HG03095 (cell line): ENCODE data around the gene DUSP16.
A peak's percentile ranks its signal among the peaks of the same experiment; 100 is the strongest.
"Not testable (repeated sequence)": the region's sequence is repeated elsewhere in the genome, so short reads cannot be mapped to it uniquely, and the experiment has no call there.

Experiments used
- ATAC-seq: cut with Tn5 transposase; IDR thresholded peaks from one replicate; pipeline ENCODE4 v1.9.1; 2021; ENCODE audit warnings: moderate library complexity; ENCODE audit not compliant: unreplicated experiment

DUSP16 gene, protein sequence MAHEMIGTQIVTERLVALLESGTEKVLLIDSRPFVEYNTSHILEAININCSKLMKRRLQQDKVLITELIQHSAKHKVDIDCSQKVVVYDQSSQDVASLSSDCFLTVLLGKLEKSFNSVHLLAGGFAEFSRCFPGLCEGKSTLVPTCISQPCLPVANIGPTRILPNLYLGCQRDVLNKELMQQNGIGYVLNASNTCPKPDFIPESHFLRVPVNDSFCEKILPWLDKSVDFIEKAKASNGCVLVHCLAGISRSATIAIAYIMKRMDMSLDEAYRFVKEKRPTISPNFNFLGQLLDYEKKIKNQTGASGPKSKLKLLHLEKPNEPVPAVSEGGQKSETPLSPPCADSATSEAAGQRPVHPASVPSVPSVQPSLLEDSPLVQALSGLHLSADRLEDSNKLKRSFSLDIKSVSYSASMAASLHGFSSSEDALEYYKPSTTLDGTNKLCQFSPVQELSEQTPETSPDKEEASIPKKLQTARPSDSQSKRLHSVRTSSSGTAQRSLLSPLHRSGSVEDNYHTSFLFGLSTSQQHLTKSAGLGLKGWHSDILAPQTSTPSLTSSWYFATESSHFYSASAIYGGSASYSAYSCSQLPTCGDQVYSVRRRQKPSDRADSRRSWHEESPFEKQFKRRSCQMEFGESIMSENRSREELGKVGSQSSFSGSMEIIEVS

DNA sequence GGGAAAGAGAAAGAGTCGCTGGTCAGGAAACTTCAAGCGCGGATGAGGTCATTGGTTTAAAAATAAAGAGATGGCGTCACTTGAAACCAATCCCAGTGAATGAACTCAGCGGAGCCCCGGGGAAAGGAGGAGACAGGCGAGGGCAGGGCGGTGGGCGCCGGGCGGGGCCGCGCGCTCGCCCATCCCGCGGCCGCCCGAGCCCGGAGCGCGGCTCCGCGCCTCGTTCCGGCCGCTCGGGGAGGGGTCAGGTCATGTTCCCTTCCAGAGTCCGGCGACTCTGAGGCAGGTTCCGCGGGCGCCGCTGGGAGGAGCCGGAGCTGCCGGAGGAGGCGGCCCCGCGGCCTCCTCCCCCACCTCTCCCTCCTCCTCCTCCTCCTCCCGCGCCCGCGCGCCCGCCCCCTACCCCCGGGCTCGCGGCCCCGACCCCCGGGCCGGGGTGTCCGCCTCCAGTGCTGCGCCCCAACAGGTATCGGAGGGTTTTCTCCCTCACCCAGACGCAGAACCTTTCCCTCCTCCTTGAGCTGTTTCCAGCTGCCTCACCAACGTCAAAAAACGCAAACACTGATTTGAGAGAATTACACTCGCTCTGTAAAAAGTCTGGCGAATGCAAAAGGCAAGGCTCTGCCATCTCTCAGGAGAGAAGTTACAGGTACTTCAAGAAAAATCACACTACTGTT is at the start of gene DUSP16:
TSS of gene DUSP16 (minus strand) at position 279 of the 677 bp plus-strand sequence. CDS start 41,765 bp downstream, outside the sequence.
- ATAC-seq = peak; percentile 66

DNA sequence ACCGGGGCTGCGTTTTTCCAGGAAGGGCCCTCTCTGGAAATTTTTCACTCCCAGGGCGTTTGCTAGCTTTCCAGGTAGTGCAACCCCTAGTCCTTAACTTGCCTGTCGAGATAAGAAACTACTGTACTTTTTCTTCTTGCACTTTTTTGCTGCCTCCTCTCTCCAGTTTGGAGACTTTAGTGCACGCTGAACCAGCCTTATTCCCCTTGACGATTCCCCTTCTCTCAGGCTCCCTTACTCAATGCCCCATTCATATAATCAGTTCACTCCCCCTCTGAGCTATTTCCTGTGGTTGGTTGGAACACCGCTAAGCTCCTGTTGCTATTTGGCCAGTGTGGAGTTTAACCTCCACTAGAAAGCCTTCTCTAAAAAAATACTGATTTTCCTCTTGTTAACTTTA is 49.7 kb upstream of the DUSP16 start:
- no peak for ATAC-seq

DNA sequence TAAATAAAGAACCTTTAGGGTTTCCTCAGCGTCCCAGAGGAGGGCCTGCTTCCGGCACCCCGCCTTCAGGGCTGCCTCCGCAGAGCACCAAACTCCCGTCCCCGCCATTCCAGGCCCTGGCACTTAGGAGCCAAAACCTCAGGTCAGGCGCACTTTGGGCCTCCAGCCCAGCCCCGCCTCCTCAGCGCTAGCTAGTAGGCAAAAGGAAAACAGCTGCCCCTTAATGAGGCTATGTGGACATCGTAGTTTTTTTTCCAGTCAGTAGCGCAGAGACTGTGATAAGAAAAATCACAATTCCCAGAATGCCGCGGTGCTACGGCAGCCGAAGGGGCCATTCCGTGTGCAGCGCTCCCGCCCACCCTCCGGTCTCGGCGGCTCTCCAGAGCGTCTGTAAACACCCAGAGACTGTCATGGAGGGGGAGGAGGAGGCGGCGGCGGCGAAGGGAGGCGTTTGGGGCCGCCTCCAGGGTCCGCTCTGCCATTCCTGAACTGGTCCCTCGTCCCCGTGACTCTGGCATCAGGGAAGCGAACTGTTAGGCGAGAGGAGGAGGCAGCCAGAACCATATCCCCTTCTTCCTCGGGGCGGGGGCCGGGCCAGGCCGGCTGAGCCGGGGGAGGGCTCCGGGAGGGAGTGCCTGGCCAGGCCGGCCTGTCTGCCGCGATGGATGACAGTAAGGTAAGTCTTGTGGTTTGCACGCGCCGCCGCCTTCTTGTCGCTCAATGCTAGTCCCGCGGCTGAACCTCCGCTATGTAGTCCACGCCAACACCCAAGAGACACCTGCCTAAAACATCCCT is 49.0 kb upstream of the DUSP16 start, which contains the start of gene CREBL2:
TSS of gene CREBL2 (plus strand) at position 365 of the 795 bp plus-strand sequence. CDS start at position 662, 297 bp downstream.
- ATAC-seq = peak; percentile 60

DNA sequence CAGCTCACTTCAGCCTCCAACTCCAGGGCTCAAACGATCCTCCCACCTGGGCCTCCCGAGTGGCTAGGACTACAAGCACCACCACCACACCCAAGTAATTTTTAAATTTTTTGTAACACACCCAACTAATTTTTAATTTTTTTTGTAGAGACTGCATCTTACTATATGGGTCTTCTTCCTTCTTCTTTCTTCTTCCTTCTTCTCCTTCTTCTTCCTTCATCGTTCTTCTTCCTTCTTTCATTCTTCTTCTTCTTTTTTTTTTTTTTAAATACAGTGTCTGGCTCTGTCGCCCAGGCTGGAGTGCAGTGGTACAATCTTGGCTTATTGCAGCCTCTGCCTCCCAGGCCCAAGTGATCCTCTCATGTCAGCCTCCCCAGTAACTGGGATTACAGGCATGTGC is 48.0 kb upstream of the DUSP16 start:
- no peak for ATAC-seq

DNA sequence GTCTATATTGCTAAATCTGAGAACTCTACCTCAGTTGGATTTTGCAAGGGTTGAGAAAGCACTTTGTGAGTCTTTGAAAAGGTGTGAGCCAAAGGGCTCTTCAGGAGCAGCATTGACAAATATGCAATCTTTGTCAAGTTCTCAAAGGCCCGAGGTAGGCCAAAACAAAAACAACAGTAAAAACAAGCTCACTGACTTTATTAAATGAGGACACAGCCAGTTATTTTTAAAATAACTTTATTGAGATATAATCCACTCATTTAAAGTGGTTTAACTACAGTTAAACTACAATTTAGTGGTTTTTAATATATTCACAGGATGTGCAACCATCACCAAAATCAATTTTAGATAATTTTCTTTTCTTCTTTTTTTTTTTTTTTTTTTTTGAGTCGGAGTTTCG is 47.0 kb upstream of the DUSP16 start:
- no peak for ATAC-seq

DNA sequence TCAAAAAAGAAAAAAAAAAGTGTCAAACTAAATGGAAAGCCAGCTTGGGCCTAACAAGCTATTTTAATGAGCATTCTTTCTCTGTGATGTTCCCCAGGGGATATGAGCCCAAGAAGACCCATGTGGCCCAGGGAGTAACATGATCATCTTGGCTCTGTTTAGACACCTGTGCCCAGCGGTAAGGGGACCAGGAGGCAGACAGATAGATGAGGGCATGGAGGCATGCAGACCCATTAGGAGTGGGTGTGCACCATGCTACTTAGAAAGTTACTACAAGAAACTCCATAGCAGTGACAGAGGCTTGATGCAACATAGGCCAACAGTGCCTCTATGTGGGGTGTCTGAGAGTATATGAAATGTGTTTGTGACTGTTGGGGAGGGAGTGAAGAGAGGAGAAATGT is 45.9 kb upstream of the DUSP16 start:
- no peak for ATAC-seq

DNA sequence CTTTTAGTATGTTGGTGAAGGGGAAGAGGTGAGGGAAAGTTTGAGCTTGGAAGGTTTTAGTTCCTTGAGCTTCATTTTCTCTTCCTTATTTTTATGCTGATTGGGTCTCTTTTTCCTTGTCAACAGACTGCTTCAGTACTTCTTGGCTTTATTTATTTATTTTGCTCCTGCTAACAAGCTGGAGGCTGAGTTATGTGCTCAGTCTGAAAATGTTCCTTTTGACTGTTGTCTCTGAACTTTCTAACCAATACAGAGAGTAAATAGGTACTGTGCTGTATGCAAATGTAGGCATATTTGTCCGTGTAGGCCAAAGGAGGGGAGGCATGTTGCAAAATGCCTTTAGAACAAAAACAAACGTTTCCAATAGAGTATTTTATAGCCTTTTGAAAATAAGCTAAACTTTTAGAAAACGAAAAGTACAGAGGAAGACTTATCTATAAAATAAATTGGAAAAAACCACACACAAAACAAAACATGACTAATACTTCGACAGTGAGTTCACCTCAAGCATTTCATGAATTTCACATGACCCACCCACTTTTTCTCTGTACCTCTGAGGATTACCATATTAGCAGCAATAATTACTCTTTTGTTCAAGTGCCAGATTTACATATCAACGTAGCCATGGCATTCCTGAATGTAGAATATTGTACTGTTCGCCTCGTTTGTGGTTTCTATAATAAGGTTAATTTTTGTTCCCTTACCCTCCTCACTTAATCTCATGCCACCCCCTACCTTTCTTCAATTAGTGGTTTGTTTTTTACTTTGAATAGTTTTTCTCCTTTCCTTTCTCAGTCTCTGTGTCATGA is 44.3 kb upstream of the DUSP16 start:
- ATAC-seq = peak; percentile 38

DNA sequence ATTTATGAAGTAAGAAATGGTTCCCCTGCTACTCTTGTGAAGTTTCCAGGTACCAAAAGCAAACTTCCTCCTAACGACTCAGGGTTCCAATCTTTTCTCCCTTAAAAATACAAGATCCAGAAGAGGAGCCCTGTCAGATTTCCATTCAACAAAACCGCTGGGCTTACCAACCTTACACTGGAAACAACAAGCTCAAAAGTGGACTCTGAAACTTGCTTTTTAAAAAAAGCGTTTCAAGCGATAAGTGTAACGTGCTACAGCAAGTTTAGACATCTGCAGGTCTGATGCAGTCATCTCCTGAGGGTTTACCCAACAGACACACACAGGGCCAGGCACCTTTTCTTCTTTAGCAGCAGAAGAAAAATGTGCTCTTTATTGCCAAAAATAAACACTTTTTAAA is 42.1 kb upstream of the DUSP16 start:
- ATAC-seq = no peak

DNA sequence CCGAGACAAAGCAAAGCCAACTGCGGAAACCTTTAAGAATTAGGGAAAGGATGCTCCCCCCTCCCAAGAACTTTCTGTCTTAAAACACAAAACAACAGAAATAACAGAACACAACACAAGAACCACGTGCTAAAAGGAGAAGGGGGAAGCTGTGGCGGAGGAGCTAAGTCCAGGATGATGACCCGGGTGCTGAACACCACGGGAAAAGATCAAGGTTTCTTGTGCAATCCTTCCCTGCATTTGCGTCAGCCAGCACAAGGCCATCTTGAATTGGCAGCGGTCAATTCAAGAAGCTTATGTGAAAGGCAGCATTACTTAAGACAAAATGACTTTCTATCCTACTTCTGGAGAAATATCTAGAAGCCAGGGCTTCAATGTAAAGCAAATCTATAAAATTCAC is 38.0 kb upstream of the DUSP16 start:
- ATAC-seq = no peak

DNA sequence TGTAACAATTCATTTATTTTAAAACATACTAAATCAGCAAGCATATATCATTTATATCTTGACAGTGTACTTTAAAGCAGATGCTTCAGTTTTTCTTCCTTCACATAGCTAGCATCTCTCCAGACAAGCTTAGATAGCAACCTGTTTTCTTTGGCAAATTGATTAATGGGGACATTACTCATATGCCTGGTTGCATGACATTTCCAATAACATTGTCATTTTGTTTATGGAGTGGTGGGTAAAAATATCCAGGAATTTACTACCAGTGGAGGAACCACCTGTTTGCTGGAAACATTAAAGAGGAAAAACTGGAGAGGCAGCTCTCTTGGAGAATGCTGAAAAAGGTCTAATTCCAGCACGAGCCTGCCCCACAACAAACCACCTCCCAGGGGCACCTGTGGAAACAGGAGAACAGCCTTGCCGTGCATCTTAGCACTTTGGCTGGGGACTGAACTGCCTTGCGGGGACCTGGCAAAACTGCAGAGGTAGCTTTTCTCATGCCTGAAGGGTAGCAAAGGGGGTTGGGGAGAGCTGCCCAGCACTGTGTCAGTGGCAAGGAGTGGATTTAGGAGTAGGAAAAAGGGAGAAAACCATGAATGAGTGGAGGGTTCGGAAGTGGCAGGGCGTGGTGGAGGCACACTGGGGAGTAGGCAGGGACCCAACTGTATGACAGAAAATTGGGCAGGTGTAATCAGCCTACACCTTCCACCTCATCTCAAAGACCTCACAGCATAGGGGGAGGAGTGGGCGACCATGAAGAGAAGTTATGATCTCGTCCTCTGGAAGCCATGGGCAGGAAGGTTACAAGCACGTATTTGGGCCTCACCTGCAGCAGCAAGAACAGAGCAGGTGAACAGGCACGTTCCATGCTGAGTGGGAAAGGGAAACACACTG is 37.3 kb upstream of the DUSP16 start:
- no peak for ATAC-seq

DNA sequence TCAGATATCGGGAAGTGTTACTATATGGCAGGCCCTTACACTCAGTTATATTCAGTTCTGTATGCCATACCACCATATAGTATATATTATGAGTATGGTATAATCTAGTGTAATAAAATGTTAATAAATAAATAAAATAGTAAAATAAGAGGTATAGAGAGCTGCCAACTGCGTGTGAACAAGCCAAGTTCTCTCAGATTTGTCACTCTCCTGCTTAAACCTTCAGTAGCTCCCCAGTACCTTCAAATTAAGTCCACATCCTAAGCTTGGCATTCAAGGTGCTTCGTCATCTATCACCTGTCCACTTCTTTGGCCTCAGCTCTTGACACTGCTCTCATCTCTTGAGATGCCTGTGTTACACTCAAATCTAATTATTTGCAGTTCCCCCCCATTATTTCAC is 36.2 kb upstream of the DUSP16 start:
- no peak for ATAC-seq

DNA sequence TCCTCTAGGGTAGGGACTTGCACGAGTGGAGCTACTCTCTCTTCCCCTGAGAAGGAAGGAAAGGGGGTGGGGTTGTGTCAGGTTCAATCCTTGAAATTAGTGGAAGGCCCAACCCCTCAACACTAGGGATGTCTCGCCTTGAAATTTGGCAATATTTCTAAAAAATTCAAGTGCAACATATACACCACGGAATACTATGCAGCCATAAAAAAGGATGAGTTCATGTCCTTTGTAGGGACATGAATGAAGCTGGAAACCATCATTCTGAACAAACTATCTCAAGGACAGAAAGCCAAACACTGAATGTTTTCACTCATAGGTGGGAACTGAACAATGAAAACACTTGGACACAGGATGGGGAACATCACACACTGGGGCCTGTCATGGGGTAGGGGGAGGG is 33.9 kb upstream of the DUSP16 start:
- not testable (repeated sequence) for ATAC-seq

DNA sequence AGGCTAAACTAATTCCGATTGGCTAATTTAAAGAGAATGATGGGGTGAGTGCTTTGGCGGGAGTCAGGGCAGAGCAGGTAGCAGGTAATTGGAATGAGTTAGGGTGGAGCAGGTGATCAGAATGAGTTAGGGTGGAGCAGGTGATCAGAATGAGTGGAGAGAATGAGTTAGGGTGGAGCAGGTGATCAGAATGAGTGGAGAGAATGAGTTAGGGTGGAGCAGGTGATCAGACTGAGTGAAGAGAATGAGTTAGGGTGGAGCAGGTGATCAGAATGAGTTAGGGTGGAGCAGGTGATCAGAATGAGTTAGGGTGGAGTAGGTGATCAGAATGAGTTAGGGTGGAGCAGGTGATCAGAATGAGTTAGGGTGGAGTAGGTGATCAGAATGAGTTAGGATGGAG is 33.3 kb upstream of the DUSP16 start:
- ATAC-seq = not testable (repeated sequence)

DNA sequence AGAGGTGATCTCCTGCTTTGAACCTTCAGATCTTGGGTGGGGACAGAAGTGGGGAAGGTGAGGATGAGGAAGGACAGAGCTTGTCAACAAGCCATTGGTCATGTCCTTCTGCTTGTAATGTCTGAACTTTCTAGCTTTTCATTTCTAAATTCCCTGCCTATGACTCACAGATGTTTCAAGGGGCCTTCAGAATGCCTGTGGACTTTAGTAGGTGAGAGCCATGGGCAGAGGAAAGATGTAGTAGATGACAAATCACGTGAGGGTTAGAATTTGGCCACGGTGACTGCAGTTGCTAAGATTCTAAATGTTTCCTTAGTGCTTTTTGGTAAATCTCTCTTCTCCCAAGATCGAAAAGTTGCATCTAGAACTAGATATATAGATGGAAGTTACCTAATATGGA is 30.3 kb upstream of the DUSP16 start:
- ATAC-seq = no peak

DNA sequence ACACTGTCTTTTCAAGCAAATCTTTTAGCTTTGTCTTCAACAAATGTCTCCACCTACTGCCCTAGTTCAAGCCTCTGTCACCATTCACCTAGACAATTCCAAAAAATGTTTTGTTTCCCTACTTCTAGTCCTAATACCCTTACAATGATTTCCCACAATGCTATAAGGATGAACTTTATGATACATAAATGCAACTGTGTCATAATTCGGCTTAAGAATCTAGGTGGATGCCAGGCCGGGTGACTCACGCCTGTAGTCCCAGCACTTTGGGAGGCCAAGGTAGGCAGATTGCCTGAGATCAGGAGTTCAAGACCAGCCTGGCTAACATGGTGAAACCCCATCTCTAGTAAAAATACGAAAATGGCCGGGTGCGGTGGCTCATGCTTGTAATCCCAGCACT is 28.3 kb upstream of the DUSP16 start:
- no peak for ATAC-seq

DNA sequence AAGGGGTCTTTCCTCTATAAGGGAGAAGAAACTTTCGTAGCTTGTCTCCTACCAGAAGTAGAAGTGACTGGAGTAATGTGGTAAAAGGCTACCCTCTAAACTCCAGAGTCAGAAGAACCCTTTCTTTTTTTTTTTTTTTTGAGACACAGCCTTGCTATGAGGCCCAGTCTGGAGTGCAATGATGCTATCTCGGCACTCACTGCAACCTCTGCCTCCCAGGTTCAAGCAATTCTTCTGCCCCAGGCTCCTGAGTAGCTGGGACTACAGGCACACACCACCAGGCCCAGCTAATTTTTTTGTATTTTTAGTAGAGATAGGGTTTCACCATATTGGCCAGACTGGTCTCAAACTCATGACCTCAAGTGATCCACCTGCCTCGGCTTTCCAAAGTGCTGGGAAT is 25.8 kb upstream of the DUSP16 start:
- ATAC-seq = not testable (repeated sequence)

DNA sequence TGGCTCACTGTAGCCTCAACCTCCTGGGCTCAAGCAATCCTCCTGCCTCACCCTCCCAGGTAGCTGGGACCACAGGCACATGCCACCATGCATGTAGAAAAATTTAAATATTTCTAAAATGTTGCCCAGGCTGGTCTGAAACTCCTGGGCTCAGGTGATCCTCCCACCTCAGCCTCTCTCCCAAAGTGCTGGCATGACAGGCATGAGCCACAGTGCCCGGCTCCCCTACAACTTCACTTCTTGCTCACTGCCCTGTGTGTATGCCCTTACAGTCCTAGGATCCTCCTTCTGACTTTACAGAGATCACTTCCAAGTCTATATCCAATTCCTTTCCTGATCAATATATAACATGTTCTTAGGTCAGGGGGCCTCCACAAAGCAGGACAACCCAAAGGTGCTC is 25.2 kb upstream of the DUSP16 start:
- no peak for ATAC-seq

DNA sequence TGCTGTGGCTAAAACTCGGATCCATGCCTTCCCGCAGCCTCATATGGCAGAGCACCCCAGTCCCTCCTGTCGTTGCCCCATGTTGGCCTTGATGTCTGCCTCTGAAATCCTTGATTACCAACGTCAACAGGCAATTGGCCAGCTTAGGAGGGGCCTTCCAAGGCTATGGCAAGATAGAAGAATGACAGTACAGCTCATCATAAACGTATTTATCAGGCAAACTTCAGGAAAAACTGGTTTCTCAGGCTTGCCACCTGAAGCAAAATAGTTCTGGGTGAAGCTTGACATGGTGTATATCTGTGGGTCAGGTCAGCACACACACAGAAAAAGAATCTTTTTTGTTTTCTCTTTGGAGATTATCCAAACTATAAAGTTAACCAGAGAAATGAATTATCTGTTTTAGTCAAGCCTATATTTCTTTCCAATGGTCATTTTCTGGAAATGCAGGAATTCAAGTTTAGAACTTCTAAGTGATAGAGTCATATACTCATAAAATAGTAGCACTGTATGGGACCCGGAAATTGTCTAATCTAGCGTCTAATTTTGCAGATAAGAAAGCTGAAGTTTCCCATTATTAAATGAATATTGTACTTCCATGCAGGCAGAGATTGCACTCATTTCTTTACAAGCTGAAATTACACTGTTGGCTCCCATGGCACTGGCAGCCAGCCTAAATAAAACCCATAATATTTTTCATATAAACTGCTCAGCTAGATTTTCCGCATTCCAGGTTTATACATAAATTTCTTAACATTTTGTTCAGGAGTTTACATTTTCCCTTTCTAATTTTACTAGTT is 24.4 kb upstream of the DUSP16 start:
- ATAC-seq = no peak
